SHP77 (cell line): ENCODE data around the gene ATP10B.
"Not testable (repeated sequence)": the region's sequence is repeated elsewhere in the genome, so short reads cannot be mapped to it uniquely, and the experiment has no call there.

Source experiments
- DNase-seq, 2 experiments: peaks; one replicate each; lab custom pipeline; 2025; lab: John Stamatoyannopoulos, UW

Gene ATP10B

GRCh38 chr5:160760008-160760407 lies 92.0 kb downstream of the ATP10B start:
- no peak for DNase-seq

GRCh38 chr5:160757194-160757593 lies 94.8 kb downstream of the ATP10B start:
- no peak for DNase-seq

- DNase-seq: no peak
Measured at GRCh38 chr5:160750938-160751657, 100.9 kb downstream of the ATP10B start.

- no peak for DNase-seq
Measured at GRCh38 chr5:160749682-160750081, 102.3 kb downstream of the ATP10B start.

GRCh38 chr5:160749026-160749425 lies 103.0 kb downstream of the ATP10B start:
- DNase-seq: no peak

- DNase-seq: no peak
Measured at GRCh38 chr5:160747987-160748386, 104.0 kb downstream of the ATP10B start.

GRCh38 chr5:160747559-160747958 lies 104.5 kb downstream of the ATP10B start:
- DNase-seq: no peak

- DNase-seq: no peak
Measured at GRCh38 chr5:160744268-160745101, 107.5 kb downstream of the ATP10B start.

- DNase-seq: no peak
Measured at GRCh38 chr5:160743027-160743426, 109.0 kb downstream of the ATP10B start.

GRCh38 chr5:160742446-160742845 lies 109.6 kb downstream of the ATP10B start:
- DNase-seq: no peak

- DNase-seq: no peak
Measured at GRCh38 chr5:160727296-160727997, 124.6 kb downstream of the ATP10B start.

GRCh38 chr5:160726721-160727120 lies 125.3 kb downstream of the ATP10B start:
- DNase-seq: no peak

GRCh38 chr5:160720822-160721221 lies 131.2 kb downstream of the ATP10B start:
- DNase-seq: no peak

GRCh38 chr5:160715508-160715907 lies 136.5 kb downstream of the ATP10B start:
- not testable (repeated sequence) for DNase-seq

- no peak for DNase-seq
Measured at GRCh38 chr5:160703547-160704189, 148.3 kb downstream of the ATP10B start.

GRCh38 chr5:160702934-160703333 lies 149.1 kb downstream of the ATP10B start:
- DNase-seq: no peak

- no peak for DNase-seq
Measured at GRCh38 chr5:160702311-160702803, 149.7 kb downstream of the ATP10B start.

- DNase-seq: no peak
Measured at GRCh38 chr5:160701403-160701802, 150.6 kb downstream of the ATP10B start.

- DNase-seq: no peak
Measured at GRCh38 chr5:160699301-160699700, 152.7 kb downstream of the ATP10B start.

GRCh38 chr5:160697281-160697680 lies 154.7 kb downstream of the ATP10B start:
- no peak for DNase-seq

GRCh38 chr5:160694896-160695295 lies 157.1 kb downstream of the ATP10B start:
- no peak for DNase-seq
